ENCODE results near the gene SHC1.
"Not testable (repeated sequence)": the region's sequence is repeated elsewhere in the genome, so short reads cannot be mapped to it uniquely, and the experiment has no call there.

SHC1 gene

DNA sequence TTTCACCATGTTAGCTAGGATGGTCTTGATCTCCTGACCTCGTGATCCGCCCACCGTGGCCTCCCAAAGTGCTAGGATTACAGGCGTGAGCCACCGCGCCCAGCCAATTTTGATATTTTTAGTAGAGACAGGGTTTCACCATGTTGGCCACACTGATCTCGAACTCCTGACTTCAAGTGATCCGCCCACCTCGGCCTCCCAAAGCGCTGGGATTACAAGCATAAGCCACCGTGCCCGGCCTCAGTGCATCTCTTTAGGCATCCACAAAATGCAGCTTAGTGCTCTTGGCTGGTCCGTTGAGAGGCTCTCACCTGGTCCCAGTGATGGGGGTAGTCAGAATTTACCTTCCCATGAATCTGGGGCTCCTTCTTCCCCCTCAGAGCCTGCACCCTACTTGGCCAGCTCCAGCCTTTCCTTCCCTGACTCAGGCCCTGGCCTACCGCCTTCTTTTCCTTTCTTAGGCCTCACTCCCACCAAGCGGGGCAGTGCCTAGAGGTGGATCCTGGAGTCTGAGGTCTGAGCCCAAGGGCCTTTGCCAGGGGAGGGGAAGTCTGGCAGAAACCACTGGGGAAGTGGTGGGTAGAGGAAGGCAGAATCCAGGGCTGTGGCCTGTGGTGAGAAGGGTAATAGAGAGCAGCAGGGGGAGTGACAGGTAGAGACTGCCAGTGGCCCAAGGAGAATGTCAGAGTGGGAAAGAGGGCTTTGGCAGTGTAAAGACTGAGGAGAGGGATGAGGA is 26.6 kb upstream of the SHC1 start:
- DNase-seq (ENCODE audit: low spot score) (no peak), FAIRE-seq (no peak)

DNA sequence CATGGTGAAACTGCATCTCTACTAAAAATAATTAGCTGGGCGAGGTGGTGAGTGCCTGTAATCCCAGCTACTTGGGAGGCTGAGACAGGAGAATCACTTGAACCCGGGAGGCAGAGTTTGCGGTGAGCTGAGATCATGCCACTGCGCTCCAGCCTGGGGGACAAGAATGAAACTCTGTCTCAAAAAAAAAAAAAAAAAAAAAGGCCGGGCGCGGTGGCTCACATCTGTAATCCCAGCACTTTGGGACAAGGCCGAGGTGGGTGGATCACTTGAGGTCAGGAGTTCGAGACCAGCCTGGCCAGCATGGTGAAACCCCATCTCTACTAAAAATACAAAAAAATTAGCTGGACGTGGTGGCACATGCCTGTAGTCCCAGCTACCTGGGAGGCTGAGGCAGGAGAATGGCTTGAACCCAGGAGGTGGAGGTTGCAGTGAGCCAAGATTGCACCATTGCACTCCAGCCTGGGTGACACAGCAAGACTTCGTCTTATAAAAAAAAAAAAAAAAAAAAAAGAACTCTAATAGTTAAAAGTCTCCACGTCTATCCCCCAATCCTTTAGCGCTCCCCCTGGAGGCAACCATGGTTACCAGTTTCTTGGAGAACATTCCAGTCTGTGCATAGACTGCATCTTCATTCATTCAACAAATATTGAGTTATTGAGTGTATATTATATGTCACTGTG is 24.9 kb upstream of the SHC1 start:
- peak; percentile 54 for DNase-seq (ENCODE audit: low spot score)
- not testable (repeated sequence) for FAIRE-seq

DNA sequence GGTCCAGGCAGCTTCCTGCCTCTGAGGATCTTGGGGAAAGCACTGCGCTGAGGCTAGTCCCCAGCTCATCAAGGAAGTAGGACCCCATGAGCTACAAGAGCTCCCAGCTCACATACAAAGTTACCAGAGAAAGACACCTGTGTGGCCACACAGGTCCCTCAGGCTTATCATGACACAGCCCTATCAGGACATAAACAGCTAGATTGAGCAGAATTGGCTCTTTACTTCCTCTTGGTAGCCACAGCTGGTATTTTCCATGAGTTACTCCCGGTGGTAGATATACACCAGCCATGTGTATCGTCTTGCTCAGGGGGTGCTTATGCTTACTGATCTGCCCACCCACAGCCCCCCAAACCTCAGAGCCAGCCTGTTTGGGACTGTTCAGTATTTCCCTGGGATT is 24.0 kb upstream of the SHC1 start:
- no peak for FAIRE-seq
- DNase-seq (ENCODE audit: low spot score): no peak

- FAIRE-seq: no peak
Measured at GRCh38 chr1:154994269-154994587, 23.7 kb upstream of the SHC1 start.

DNA sequence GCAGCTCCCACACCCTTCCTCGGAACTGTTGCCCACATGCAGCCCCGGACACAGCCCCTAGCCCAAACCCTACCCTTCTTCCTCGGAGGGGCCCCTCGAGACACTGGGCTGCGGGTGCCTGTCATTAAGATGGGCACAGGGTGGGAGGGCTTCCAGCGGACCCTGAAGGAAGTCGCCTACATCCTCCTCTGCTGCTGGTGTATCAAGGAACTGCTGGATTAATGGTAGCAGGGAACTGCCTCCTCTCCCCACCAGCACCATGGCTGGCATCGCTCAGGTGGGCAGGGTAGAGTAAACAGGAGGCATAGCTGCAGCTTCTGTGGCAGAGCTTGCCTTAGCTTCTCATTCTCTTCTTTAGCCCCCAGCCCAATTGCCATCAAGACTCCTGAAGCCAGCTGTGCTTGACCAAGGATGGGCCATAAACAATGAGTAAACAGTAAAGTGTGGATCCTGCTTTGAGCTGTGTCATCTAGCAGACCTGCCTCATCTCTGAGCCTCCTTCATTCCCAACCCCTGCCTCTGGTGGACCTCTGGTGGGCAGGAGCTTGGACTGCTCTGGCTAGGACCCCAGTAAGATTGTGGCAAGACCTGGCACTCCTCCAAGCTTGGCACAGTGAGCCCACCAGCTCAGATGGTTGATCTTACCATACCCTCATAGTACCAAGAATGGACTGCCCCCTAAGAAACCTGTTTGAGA is 23.2 kb upstream of the SHC1 start, which contains the start of gene LENEP:
TSS of gene LENEP (plus strand) at position 15 of the 697 bp plus-strand sequence. CDS start at position 37, 22 bp downstream.
- FAIRE-seq (no peak), DNase-seq (ENCODE audit: low spot score) (no peak)

More at GRCh38 chr1:154994269-154994587, 23.7 kb upstream of the SHC1 start:
- DNase-seq (ENCODE audit: low spot score): no peak

DNA sequence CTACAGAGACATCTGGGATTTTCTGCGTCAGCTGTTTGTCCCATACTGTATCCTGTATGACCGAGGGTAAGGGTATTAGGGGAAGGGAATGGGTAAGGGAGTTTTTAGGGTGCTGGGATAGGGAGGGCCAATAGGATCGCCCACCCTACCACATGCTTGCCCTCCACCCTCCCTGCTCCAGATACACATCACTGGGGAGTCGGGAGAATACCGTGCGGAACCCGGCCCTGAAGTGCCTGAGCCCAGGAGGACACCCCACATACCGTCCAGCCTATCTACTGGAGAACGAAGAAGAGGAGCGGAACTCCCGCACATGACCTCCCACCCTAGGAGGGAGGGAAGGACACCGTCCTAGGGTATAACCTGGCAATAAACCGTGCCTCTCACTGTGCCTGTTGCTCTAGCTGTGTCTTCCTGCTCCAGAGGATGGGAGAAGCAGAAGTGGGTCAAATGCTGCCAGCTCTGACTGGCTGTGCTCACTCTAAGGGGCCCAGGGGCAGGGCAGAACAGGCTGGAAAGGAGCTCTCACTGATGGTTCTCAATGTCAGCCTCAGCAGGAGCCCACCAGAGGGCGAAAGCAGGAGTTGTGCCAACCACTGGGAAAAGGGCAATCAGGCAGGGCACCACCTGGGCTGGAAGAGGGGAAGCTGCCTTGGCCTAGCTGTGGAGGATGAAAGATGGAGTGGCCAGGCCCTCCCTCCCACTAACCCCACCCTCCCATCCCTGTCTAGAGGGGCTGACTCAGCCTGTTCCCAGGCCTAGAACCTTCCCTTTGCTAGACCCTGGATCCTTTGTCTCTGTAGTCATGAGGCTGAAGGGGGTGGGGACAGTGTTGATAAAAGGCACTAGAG is 22.4 kb upstream of the SHC1 start:
- FAIRE-seq: no peak
- DNase-seq (ENCODE audit: low spot score): no peak

DNA sequence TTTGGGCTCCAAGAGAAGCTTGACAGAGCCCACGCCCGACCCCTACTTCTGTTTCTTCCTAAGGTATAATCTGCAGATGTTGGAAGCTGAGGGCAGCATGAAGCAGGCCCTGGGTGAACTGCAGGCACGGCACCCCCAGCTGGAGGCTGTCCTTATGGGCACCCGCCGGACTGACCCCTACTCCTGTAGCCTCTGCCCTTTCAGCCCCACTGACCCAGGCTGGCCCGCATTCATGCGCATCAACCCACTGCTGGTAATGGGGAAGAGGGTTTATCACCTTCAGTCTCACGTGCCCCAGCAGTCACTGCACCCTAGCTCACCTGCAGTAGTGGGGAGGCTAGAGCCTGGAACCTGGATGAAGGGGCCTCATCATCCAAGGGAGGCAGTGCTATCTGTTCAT is 19.7 kb upstream of the SHC1 start:
- no peak for DNase-seq (ENCODE audit: low spot score)
- no peak for FAIRE-seq

DNA sequence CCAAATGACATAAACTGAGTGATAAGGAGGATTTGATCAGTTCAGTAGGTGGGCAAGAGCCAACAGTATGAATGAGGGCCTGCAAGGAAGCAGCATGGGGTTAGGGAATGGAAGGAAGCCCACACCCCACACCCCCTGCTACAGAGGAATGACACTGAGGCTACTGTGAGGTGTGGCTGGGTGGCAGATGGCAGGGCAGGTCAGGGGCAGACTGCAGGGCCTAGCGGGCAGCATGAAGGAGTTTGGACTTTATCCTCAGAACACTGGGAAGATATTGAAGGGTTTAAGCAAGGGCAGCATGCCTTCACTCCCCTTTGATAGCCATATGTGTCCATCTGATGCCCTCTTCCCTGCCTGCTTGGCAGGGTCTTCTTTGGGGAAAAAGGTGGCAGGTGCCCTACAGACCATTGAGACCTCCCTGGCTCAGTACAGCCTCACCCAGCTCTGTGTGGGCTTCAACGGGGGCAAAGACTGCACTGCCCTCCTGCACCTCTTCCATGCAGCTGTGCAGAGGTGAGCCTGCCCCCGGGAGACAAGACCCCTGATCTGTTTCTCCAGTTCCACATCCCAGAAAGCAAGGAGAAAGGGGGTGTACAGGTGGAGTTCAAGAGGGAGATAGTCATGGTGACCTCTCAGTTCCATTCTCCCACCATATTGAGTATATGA is 18.8 kb upstream of the SHC1 start:
- FAIRE-seq (no peak), DNase-seq (ENCODE audit: low spot score) (no peak)

GRCh38 chr1:154988058-154988954 is 17.8 kb upstream of the SHC1 start:
- FAIRE-seq: no peak
- DNase-seq (ENCODE audit: low spot score): no peak

GRCh38 chr1:154987326-154987725 is 16.8 kb upstream of the SHC1 start:
- DNase-seq (ENCODE audit: low spot score) (no peak), FAIRE-seq (no peak)

- not testable (repeated sequence) for DNase-seq (ENCODE audit: low spot score); FAIRE-seq
Measured at GRCh38 chr1:154986736-154987135, 16.2 kb upstream of the SHC1 start.

- DNase-seq (ENCODE audit: low spot score): no peak
- no peak for FAIRE-seq
Measured at GRCh38 chr1:154983776-154984466, 13.4 kb upstream of the SHC1 start.

- FAIRE-seq (no peak), DNase-seq (ENCODE audit: low spot score) (peak; percentile 96)
Measured at GRCh38 chr1:154982897-154983648, 12.5 kb upstream of the SHC1 start, which contains the start of gene FLAD1. Gene FLAD1 (plus strand): TSS chr1:154983344. CDS start chr1:154983695, 351 bp downstream.

DNA sequence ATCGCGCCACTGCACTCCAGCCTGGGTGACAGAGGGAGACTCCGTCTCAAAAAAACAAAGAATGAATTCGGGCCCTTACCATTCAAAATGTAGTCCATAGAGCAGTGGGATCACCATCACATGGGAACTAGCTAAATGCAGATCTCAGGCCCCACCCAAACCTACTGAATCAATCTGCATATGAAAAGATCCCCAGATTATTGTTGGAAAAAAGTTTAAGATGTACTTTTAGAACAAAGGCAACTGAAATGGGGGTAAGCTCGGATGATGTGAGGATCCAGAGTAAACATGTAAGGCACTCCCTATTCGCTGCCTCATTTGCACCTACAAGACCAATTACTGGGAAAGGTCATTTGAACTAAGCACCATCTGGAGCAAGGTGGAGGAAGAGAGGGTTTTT is 11.8 kb upstream of the SHC1 start:
- DNase-seq (ENCODE audit: low spot score): no peak
- FAIRE-seq: no peak

GRCh38 chr1:154978360-154978759 is 7.8 kb upstream of the SHC1 start:
- DNase-seq (ENCODE audit: low spot score): no peak
- no peak for FAIRE-seq

GRCh38 chr1:154977762-154978161 is 7.2 kb upstream of the SHC1 start:
- DNase-seq (ENCODE audit: low spot score); FAIRE-seq: not testable (repeated sequence)

GRCh38 chr1:154975409-154976059 is 5.0 kb upstream of the SHC1 start:
- DNase-seq (ENCODE audit: low spot score): no peak
- no peak for FAIRE-seq

Data from urothelium cell line (cell line).